ENCODE measurements around the gene PIGR. TPM values are rescaled to one million over a fixed set of nuclear protein-coding genes. Genes with fewer than 3 reads are reported as not detected.

Gene PIGR
- polyA plus RNA-seq, 1 of the 3 experiments (the other 2 are of a cell fraction) = not detected

GRCh38 chr1:206892351-206892984, 53.8 kb downstream of the PIGR start:
- 78% methylated on average over 3 of the region's 3 CpGs for WGBS (ENCODE audit: low lambda C conversion rate)
- H4K20me1 ChIP-seq (ENCODE audit: insufficient read depth) = no peaks in the 10 kb centered on the region
- H3K27ac ChIP-seq (ENCODE audit: low read depth in 2 of 2, low read length in 1 of 2) = no peak overlapping the region
- no peaks in the 10 kb centered on the region for H3F3A ChIP-seq (replicated peaks; ENCODE audit: insufficient read depth)
- ChIA-PET CTCF (interaction anchor here (0.9 to 5.9 kb wide), 7 partner anchors 20 to 166 kb away, joined by 3 to 32 read pairs (median 5); partner anchors contain the start of gene IL20), POLR2A (no interaction called here)
- H3K79me2 ChIP-seq (ENCODE audit: insufficient read depth) = no peaks in the 10 kb centered on the region
- H3K9me2 ChIP-seq = no peaks in the 10 kb centered on the region
- no peak overlapping the region for H3K4me3 ChIP-seq (ENCODE audit: low read depth in 2 of 2, low read length in 1 of 2)
- no peaks in the 10 kb centered on the region for H3K36me3 ChIP-seq (replicated peaks in 1 of 2; ENCODE audit: control insufficient read depth in 1 of 2, insufficient read depth in 2 of 2, low read length in 1 of 2)
- no peak overlapping the region for H3K4me2 ChIP-seq
- no peak for DNase-seq
- no peaks in the 10 kb centered on the region for H3K9me3 ChIP-seq
- H3K27me3 ChIP-seq (ENCODE audit: insufficient read depth) = no peaks in the 10 kb centered on the region; the same call in 1 of the 2 replicates
- H3K4me1 ChIP-seq (ENCODE audit: control insufficient read depth in 1 of 2, insufficient read depth in 2 of 2, low read depth in 1 of 2, low read length in 1 of 2) = no peaks in the 10 kb centered on the region
- no peak overlapping the region for H3K9ac ChIP-seq
- H2AFZ ChIP-seq (ENCODE audit: low read depth) = no peak overlapping the region
- TF ChIP-seq NRF1 (IDR thresholded peaks at IDR 0.05; ENCODE audit: low read depth, low read length) = no peak
- no peak for TF ChIP-seq USF2 (IDR thresholded peaks at IDR 0.05; ENCODE audit: borderline replicate concordance, low read depth, low read length)
- no peak for TF ChIP-seq POLR2AphosphoS5 (IDR thresholded peaks at IDR 0.05; ENCODE audit: low read depth, low read length)
- TF ChIP-seq RAD21 (IDR thresholded peaks at IDR 0.05; ENCODE audit: low read length) = no peak
- no peak for TF ChIP-seq SMC3 (IDR thresholded peaks at IDR 0.05; ENCODE audit: low read depth, low read length)

- ChIA-PET POLR2A (no interaction called here), CTCF (interaction anchor here (1.4 to 1.8 kb wide), 3 partner anchors 21 to 165 kb away, joined by 3 to 5 read pairs (median 3); partner anchors contain the start of gene IL20)
- H3F3A ChIP-seq (replicated peaks; ENCODE audit: insufficient read depth) = no peaks in the 10 kb centered on the region
- no peaks in the 10 kb centered on the region for H3K36me3 ChIP-seq (replicated peaks in 1 of 2; ENCODE audit: control insufficient read depth in 1 of 2, insufficient read depth in 2 of 2, low read length in 1 of 2)
- TF ChIP-seq NFIC (IDR thresholded peaks at IDR 0.05; ENCODE audit: borderline replicate concordance) (no peak), MXI1 (IDR thresholded peaks at IDR 0.05; ENCODE audit: low read depth, low read length) (no peak), GABPA (IDR thresholded peaks at IDR 0.05; ENCODE audit: low read depth) (no peak), RFX5 (IDR thresholded peaks at IDR 0.05; ENCODE audit: low read length) (no peak), PBX3 (IDR thresholded peaks at IDR 0.05) (no peak)
- H3K9ac ChIP-seq = no peak overlapping the region
- 58% methylated on average over 1 of the region's 1 CpG for WGBS (ENCODE audit: low lambda C conversion rate)
- no peak overlapping the region for H3K4me2 ChIP-seq
- no peaks in the 10 kb centered on the region for H3K9me3 ChIP-seq
- H3K27ac ChIP-seq (ENCODE audit: low read depth in 2 of 2, low read length in 1 of 2) = no peak overlapping the region
- DNase-seq = no peak
- no peak overlapping the region for H2AFZ ChIP-seq (ENCODE audit: low read depth)
- H3K27me3 ChIP-seq (ENCODE audit: insufficient read depth) = peaks cover under 1% of the 10 kb centered on the region; the same call in 1 of the 2 replicates
- no peaks in the 10 kb centered on the region for H3K79me2 ChIP-seq (ENCODE audit: insufficient read depth)
- no peaks in the 10 kb centered on the region for H4K20me1 ChIP-seq (ENCODE audit: insufficient read depth)
- no peak overlapping the region for H3K4me3 ChIP-seq (ENCODE audit: low read depth in 2 of 2, low read length in 1 of 2)
- no peaks in the 10 kb centered on the region for H3K9me2 ChIP-seq
- H3K4me1 ChIP-seq (ENCODE audit: control insufficient read depth in 1 of 2, insufficient read depth in 2 of 2, low read depth in 1 of 2, low read length in 1 of 2) = no peaks in the 10 kb centered on the region
Observed at GRCh38 chr1:206891412-206891811, 54.9 kb downstream of the PIGR start.

Measured in SK-N-SH (cell line).